Tibial nerve (tissue), 4 donors: ENCODE measurements around the gene ZDHHC4.

Source experiments
- EP300 ChIP-seq, 2 donors: sonication (generic); formaldehyde crosslinking; IDR thresholded peaks; one replicate each; pipeline ENCODE4 v1.6.1; 2017; ENCODE audit warnings: antibody characterized with exemption in 2 of 2, mild to moderate bottlenecking in 1 of 2
- POLR2A ChIP-seq, 2 donors: fragments of 450-650 bp; IDR thresholded peaks; one replicate each; pipeline ENCODE4 v1.6.1; 2017; ENCODE audit warnings: antibody characterized with exemption in 2 of 2, mild to moderate bottlenecking in 2 of 2, moderate library complexity in 2 of 2
- TF ChIP-seq, protein P1 (sequence below), 5 experiments: fragments of 200-600 bp in 3 of 5; fragments of 450-650 bp in 2 of 5; sonication (generic) in 3 of 5; IDR thresholded peaks; one replicate each; pipeline ENCODE4 v1.5.1; 2016 to 2019; ENCODE audit warnings: antibody characterized with exemption in 5 of 5, mild to moderate bottlenecking in 3 of 5, moderate library complexity in 2 of 5

- TF ChIP-seq POLR2A (IDR thresholded peaks at IDR 0.05) (no peak), EP300 (IDR thresholded peaks at IDR 0.05) (no peak)
- TF ChIP-seq, protein P1, sequence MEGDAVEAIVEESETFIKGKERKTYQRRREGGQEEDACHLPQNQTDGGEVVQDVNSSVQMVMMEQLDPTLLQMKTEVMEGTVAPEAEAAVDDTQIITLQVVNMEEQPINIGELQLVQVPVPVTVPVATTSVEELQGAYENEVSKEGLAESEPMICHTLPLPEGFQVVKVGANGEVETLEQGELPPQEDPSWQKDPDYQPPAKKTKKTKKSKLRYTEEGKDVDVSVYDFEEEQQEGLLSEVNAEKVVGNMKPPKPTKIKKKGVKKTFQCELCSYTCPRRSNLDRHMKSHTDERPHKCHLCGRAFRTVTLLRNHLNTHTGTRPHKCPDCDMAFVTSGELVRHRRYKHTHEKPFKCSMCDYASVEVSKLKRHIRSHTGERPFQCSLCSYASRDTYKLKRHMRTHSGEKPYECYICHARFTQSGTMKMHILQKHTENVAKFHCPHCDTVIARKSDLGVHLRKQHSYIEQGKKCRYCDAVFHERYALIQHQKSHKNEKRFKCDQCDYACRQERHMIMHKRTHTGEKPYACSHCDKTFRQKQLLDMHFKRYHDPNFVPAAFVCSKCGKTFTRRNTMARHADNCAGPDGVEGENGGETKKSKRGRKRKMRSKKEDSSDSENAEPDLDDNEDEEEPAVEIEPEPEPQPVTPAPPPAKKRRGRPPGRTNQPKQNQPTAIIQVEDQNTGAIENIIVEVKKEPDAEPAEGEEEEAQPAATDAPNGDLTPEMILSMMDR (IDR thresholded peaks at IDR 0.05) = no peak
Observed at GRCh38 chr7:6630007-6630849, 53.0 kb downstream of the ZDHHC4 start.
